ENCODE data around the gene ANGPTL4. TPM values are rescaled to one million over a fixed set of nuclear protein-coding genes. Genes with fewer than 3 reads are reported as not detected.
"Not testable (repeated sequence)": the region's sequence is repeated elsewhere in the genome, so short reads cannot be mapped to it uniquely, and the experiment has no call there.

ANGPTL4 gene
- total RNA-seq, 1 donor, result 1.1 TPM

GRCh38 chr19:8370176-8371010, 6.4 kb downstream of the ANGPTL4 start:
- Histone ChIP-seq H3K4me2 (ENCODE audit: insufficient read depth, low read length) (no peak overlapping the region), H3K27me3 (ENCODE audit: insufficient read depth, low read length) (no peaks in the 10 kb centered on the region), H2AFZ (ENCODE audit: low read length) (no peak overlapping the region), H3K9me3 (ENCODE audit: low read depth, low read length) (no peaks in the 10 kb centered on the region), H4K20me1 (ENCODE audit: insufficient read depth, low read length) (peaks cover 28% of the 10 kb centered on the region), H3K79me2 (ENCODE audit: insufficient read depth, low read length) (no peaks in the 10 kb centered on the region), H3K36me3 (ENCODE audit: insufficient read depth, low read length) (peaks cover 41% of the 10 kb centered on the region), H3K4me1 (ENCODE audit: insufficient read depth, low read length) (peaks cover 29% of the 10 kb centered on the region), H3K27ac (ENCODE audit: low read depth, low read length) (no peak overlapping the region), H3K4me3 (ENCODE audit: insufficient read depth, low read length) (no peak overlapping the region)
- peak; percentile 84 for DNase-seq (ENCODE audit: insufficient read length, low spot score, missing footprints)
- TF ChIP-seq CTCF (IDR thresholded peaks at IDR 0.05; ENCODE audit: extremely low read depth, low read depth, low read length), result no peak

- Histone ChIP-seq H3K4me1 (ENCODE audit: insufficient read depth, low read length) (peaks cover 21% of the 10 kb centered on the region), H4K20me1 (ENCODE audit: insufficient read depth, low read length) (peaks cover 20% of the 10 kb centered on the region), H2AFZ (ENCODE audit: low read length) (no peak overlapping the region), H3K79me2 (ENCODE audit: insufficient read depth, low read length) (no peaks in the 10 kb centered on the region), H3K27me3 (ENCODE audit: insufficient read depth, low read length) (no peaks in the 10 kb centered on the region), H3K4me2 (ENCODE audit: insufficient read depth, low read length) (no peak overlapping the region), H3K4me3 (ENCODE audit: insufficient read depth, low read length) (no peak overlapping the region), H3K27ac (ENCODE audit: low read depth, low read length) (no peak overlapping the region), H3K36me3 (ENCODE audit: insufficient read depth, low read length) (peaks cover 41% of the 10 kb centered on the region), H3K9me3 (ENCODE audit: low read depth, low read length) (no peaks in the 10 kb centered on the region)
- no peak for TF ChIP-seq CTCF (IDR thresholded peaks at IDR 0.05; ENCODE audit: extremely low read depth, low read depth, low read length)
- peak; percentile 78 for DNase-seq (ENCODE audit: insufficient read length, low spot score, missing footprints)
Measured at GRCh38 chr19:8371011-8371804, 7.3 kb downstream of the ANGPTL4 start.

- TF ChIP-seq CTCF (IDR thresholded peaks at IDR 0.05; ENCODE audit: extremely low read depth, low read depth, low read length), result no peak
- DNase-seq (ENCODE audit: insufficient read length, low spot score, missing footprints), result peak; percentile 68
- Histone ChIP-seq H3K27ac (ENCODE audit: low read depth, low read length) (no peak overlapping the region), H2AFZ (ENCODE audit: low read length) (no peak overlapping the region), H4K20me1 (ENCODE audit: insufficient read depth, low read length) (peaks cover 7% of the 10 kb centered on the region), H3K9me3 (ENCODE audit: low read depth, low read length) (no peaks in the 10 kb centered on the region), H3K4me1 (ENCODE audit: insufficient read depth, low read length) (no peaks in the 10 kb centered on the region), H3K27me3 (ENCODE audit: insufficient read depth, low read length) (no peaks in the 10 kb centered on the region), H3K79me2 (ENCODE audit: insufficient read depth, low read length) (no peaks in the 10 kb centered on the region), H3K4me3 (ENCODE audit: insufficient read depth, low read length) (no peak overlapping the region), H3K4me2 (ENCODE audit: insufficient read depth, low read length) (no peak overlapping the region), H3K36me3 (ENCODE audit: insufficient read depth, low read length) (peaks cover 32% of the 10 kb centered on the region)
Measured at GRCh38 chr19:8373867-8374813, 10.2 kb downstream of the ANGPTL4 start.

- not testable (repeated sequence) for H3K79me2 ChIP-seq (ENCODE audit: insufficient read depth, low read length); H3K4me3 ChIP-seq (ENCODE audit: insufficient read depth, low read length); H2AFZ ChIP-seq (ENCODE audit: low read length); H3K4me1 ChIP-seq (ENCODE audit: insufficient read depth, low read length); H3K27ac ChIP-seq (ENCODE audit: low read depth, low read length); DNase-seq (ENCODE audit: insufficient read length, low spot score, missing footprints); H3K27me3 ChIP-seq (ENCODE audit: insufficient read depth, low read length); H3K4me2 ChIP-seq (ENCODE audit: insufficient read depth, low read length); H4K20me1 ChIP-seq (ENCODE audit: insufficient read depth, low read length); H3K9me3 ChIP-seq (ENCODE audit: low read depth, low read length)
- H3K36me3 ChIP-seq (ENCODE audit: insufficient read depth, low read length), result peaks cover 26% of the 10 kb centered on the region
Measured at GRCh38 chr19:8375766-8376165, 11.8 kb downstream of the ANGPTL4 start.

GRCh38 chr19:8376373-8376974, 12.5 kb downstream of the ANGPTL4 start:
- not testable (repeated sequence) for H3K79me2 ChIP-seq (ENCODE audit: insufficient read depth, low read length); H3K27ac ChIP-seq (ENCODE audit: low read depth, low read length); H3K9me3 ChIP-seq (ENCODE audit: low read depth, low read length); H3K4me2 ChIP-seq (ENCODE audit: insufficient read depth, low read length); H2AFZ ChIP-seq (ENCODE audit: low read length); DNase-seq (ENCODE audit: insufficient read length, low spot score, missing footprints); H3K4me3 ChIP-seq (ENCODE audit: insufficient read depth, low read length); H4K20me1 ChIP-seq (ENCODE audit: insufficient read depth, low read length); H3K27me3 ChIP-seq (ENCODE audit: insufficient read depth, low read length); H3K4me1 ChIP-seq (ENCODE audit: insufficient read depth, low read length)
- peaks cover 19% of the 10 kb centered on the region for H3K36me3 ChIP-seq (ENCODE audit: insufficient read depth, low read length)
